Mammary epithelial cell (primary cell): ENCODE data around the gene MED10.

Experiments used
- CTCF ChIP-seq, 2 donors: IDR thresholded peaks in 1 of 2; conservative IDR thresholded peaks in 1 of 2; 2 replicates each; pipeline ENCODE4 v1.5.1; 2011 to 2012; ENCODE audit warnings: inconsistent platforms in 2 of 2, low read length in 2 of 2, mild to moderate bottlenecking in 2 of 2, control low read depth in 1 of 2, low read depth in 1 of 2; ENCODE audit not compliant: insufficient read depth in 1 of 2; ENCODE audit errors: extremely low read depth in 1 of 2
- EZH2 ChIP-seq: IDR thresholded peaks from 2 replicates; pipeline ENCODE4 v1.6.1; 2012; ENCODE audit warnings: low read length, inconsistent platforms, borderline replicate concordance

GRCh38 chr5:6396836-6397535 lies 18.6 kb upstream of the MED10 start:
- TF ChIP-seq CTCF (conservative IDR thresholded peaks at IDR 0.05 in 1 of 2, IDR thresholded peaks at IDR 0.05 in 1 of 2; ENCODE audit: extremely low read depth in 1 of 2, insufficient read depth in 1 of 2, low read depth in 1 of 2, low read length in 2 of 2) (no peak), EZH2 (no peak)
